ENCODE results near the gene CEP83.

CEP83 gene

GRCh38 chr12:94305130-94305957 lies 154.3 kb downstream of the CEP83 start:
- DNase-seq (ENCODE audit: low spot score), result no peak

GRCh38 chr12:94304566-94305061 lies 155.1 kb downstream of the CEP83 start:
- DNase-seq (ENCODE audit: low spot score), result no peak

GRCh38 chr12:94304012-94304411 lies 155.7 kb downstream of the CEP83 start:
- DNase-seq (ENCODE audit: low spot score), result no peak

- DNase-seq (ENCODE audit: low spot score), result no peak
Observed at GRCh38 chr12:94299846-94300245, 159.8 kb downstream of the CEP83 start.

GRCh38 chr12:94297876-94298505 lies 161.7 kb downstream of the CEP83 start:
- DNase-seq (ENCODE audit: low spot score), result no peak

GRCh38 chr12:94297096-94297699 lies 162.5 kb downstream of the CEP83 start:
- no peak for DNase-seq (ENCODE audit: low spot score)

GRCh38 chr12:94290353-94290752 lies 169.3 kb downstream of the CEP83 start:
- no peak for DNase-seq (ENCODE audit: low spot score)

GRCh38 chr12:94289461-94290312 lies 170.0 kb downstream of the CEP83 start:
- DNase-seq (ENCODE audit: low spot score), result no peak

- no peak for DNase-seq (ENCODE audit: low spot score)
Observed at GRCh38 chr12:94287245-94287628, 172.4 kb downstream of the CEP83 start.

- no peak for DNase-seq (ENCODE audit: low spot score)
Observed at GRCh38 chr12:94286583-94287244, 173.0 kb downstream of the CEP83 start.

GRCh38 chr12:94285943-94286582 lies 173.6 kb downstream of the CEP83 start:
- no peak for DNase-seq (ENCODE audit: low spot score)

GRCh38 chr12:94284859-94285258 lies 174.8 kb downstream of the CEP83 start:
- DNase-seq (ENCODE audit: low spot score), result no peak

- no peak for DNase-seq (ENCODE audit: low spot score)
Observed at GRCh38 chr12:94284046-94284445, 175.6 kb downstream of the CEP83 start.

GRCh38 chr12:94282675-94283074 lies 177.0 kb downstream of the CEP83 start:
- no peak for DNase-seq (ENCODE audit: low spot score)

GRCh38 chr12:94280063-94280462 lies 179.6 kb downstream of the CEP83 start:
- no peak for DNase-seq (ENCODE audit: low spot score)

GRCh38 chr12:94277426-94278000 lies 182.2 kb downstream of the CEP83 start:
- DNase-seq (ENCODE audit: low spot score), result no peak

GRCh38 chr12:94276725-94277124 lies 182.9 kb downstream of the CEP83 start:
- DNase-seq (ENCODE audit: low spot score), result no peak

- DNase-seq (ENCODE audit: low spot score), result no peak
Observed at GRCh38 chr12:94273272-94273671, 186.4 kb downstream of the CEP83 start.

GRCh38 chr12:94272280-94272679 lies 187.4 kb downstream of the CEP83 start:
- DNase-seq (ENCODE audit: low spot score), result no peak

GRCh38 chr12:94271351-94271750 lies 188.3 kb downstream of the CEP83 start:
- DNase-seq (ENCODE audit: low spot score), result no peak

All from NAMALWA (cell line).